ENCODE data around the gene RAB11FIP4.
"Not testable (repeated sequence)": the region's sequence is repeated elsewhere in the genome, so short reads cannot be mapped to it uniquely, and the experiment has no call there.

Gene RAB11FIP4, protein sequence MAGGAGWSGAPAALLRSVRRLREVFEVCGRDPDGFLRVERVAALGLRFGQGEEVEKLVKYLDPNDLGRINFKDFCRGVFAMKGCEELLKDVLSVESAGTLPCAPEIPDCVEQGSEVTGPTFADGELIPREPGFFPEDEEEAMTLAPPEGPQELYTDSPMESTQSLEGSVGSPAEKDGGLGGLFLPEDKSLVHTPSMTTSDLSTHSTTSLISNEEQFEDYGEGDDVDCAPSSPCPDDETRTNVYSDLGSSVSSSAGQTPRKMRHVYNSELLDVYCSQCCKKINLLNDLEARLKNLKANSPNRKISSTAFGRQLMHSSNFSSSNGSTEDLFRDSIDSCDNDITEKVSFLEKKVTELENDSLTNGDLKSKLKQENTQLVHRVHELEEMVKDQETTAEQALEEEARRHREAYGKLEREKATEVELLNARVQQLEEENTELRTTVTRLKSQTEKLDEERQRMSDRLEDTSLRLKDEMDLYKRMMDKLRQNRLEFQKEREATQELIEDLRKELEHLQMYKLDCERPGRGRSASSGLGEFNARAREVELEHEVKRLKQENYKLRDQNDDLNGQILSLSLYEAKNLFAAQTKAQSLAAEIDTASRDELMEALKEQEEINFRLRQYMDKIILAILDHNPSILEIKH

DNA sequence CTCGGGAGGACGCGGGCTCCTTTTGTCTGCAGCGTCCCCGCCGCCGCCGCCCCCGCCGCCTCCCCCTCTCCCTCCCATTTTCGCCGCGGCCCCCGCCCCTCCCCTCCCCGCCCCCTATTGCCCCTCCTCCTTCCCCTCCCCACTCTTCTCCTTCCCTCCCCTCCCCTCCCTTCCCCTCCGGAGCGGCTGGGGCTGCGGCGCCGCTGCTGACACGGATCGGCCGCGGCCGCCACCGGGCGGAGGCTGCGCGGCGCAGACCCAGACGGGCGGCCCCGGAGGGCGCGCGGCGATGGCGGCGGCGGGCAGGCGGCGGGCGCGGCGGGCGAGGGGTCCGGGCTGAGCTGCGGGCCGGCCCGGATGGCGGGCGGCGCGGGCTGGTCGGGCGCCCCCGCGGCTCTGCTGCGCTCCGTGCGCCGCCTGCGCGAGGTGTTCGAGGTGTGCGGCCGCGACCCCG, at the start of gene RAB11FIP4:
Gene RAB11FIP4, plus strand, starts transcription at position 180 of the 454 bp plus-strand sequence. Its CDS starts 178 bp downstream, at position 358.
- DNase-seq, result peak; percentile 43

DNA sequence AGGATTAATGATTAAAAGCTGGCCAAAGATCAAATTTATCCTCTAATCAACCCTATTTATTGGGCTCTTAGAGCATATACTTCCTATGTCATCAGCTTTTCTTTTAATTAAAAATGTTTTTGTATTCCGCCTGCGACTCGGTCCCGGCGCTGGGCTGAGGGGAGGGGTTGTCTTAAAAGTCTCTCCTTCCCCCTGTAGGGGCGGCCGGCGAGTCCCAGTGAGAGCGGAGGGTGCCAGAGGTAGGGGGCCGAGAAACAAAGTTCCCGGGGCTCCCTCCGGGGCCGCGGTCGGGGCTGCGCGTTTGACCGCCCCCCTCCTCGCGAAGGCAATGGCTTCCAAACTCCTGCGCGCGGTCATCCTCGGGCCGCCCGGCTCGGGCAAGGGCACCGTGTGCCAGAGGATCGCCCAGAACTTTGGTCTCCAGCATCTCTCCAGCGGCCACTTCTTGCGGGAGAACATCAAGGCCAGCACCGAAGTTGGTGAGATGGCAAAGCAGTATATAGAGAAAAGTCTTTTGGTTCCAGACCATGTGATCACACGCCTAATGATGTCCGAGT, 46.2 kb upstream of the RAB11FIP4 start:
- DNase-seq, result not testable (repeated sequence)

DNA sequence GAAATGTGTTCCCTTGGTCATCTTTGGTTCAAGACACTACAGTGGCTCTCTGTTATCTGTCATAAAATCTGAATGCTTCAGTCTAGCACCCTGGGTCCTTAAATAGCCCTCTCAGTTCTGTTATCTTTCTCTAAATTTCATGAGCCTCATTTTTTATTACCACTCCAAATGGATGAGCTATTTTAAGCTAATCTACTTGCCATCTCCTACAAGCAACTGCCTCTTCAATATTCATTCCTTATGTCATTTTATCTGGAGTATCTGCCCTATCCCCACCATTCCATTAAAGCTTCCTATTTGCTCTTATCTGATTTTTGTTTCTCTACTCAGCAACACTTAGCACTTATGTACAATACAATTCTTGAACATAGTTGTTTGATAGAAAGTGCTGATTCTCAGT, 42.0 kb upstream of the RAB11FIP4 start:
- no peak for DNase-seq

DNA sequence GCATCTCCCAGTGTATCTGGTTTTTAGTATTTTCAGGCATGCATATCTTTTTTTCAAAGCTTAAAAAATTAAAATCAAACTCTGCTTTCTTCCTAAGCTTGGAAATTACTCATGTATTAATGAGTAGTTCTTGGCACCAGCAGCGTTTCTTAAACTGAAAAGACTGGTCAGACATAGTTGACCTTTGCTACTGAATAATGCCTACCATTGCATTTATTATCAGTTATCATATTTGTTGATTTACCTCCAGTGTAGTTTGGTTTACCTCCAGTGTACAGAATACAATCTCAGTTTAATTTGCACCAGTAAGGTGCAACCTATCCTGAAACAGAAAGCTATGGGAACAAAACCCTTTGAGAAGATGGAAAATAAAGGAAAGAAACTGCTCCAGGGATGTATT, 35.5 kb upstream of the RAB11FIP4 start:
- DNase-seq, result no peak

DNA sequence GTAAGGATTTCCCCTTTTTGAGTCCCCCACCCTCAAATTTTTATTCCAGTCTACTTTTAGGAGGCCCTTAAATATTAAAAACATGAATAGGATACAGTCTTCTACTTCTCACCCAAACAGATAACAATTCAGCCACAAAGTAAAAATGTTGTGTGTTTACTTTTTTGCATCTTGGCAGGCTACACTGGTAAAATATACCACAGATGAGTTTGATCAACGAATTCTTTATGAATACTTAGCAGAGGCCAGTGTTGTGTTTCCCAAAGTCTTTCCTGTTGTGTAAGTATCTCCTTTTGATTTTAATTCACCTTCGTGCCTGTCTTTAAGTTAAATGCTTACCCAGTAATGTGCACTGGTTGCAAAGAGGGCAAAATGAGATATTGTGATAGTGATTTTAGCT, 34.4 kb upstream of the RAB11FIP4 start:
- no peak for DNase-seq

DNA sequence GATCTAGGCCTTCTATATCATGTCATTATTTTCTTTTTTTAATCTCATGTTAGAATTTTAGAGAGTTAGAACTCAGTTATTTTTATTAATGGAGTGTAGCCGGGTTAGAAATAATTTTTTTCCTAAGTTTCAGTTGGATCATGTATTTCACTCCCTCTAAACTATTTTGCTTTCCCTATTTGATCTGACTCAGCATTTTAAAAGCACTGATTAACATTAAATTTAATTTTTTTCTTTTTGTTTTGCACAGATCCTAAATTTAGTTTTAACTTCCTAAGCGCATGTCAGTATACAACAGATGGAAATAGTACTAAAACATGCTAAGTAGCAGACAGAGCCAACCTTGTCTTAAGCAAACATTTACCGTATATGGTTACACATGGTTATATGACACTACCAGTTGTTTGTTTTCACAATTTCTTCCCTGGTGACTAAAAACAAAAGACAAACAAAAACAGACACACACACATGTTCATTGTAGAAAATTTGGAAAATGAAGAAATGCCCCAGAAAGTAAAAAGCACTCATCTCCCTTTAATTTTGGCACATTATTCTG, 33.6 kb upstream of the RAB11FIP4 start:
- no peak for DNase-seq

DNA sequence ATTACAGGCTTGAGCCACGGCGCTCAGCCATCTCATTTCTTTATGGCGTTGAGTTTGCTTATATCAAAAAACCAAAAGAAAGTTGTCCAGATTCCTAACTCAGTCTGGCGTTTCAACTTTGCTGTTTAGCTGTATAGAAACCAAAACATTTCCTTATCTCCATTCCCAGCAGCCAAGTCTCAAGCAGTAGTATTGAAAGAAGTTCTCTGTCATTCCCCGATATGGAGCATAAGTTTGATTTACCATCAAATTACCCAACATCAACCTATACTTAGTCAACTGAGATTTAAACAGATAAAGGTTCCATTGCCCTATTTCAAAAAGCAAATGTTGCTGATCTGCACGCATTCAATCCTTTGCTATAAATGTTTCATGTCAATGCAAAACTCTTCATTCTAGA, 27.5 kb upstream of the RAB11FIP4 start:
- DNase-seq, result no peak

DNA sequence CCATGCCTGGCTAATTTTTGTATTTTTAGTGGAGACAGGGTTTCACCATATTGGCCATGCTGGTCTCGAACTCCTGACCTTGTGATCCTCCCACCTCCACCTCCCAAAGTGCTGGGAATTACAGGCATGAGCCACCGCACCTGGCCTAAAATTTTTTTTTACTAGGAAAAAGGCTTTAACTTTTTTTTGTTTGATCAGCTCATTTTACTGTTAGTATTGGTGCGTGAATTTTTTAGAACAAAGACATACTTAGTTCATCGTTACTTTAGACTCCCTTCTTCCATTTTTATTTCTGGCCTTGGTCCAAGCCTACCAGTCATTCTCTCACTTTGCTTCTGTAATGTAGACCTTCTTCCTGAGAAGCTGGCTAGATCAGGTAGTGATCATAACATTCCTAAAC, 25.4 kb upstream of the RAB11FIP4 start:
- DNase-seq, result no peak

DNA sequence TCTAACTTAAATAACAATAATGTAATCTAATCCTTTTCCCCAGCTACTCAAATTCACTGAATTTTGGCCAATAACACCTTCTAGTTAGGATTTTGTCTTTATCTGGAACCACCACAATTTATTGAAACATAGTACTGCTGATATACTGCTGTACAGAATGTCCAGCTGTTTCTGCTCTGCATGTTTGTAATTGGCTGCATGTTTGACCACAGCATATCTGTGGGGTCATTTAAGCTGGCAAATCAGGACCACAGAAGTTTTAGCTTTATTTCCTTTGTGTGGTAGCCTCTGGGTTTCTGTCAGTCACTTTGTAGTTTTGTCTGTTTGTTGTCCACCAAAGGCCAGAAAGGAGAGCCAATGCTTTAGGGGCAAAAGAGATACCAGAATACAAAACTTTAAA, 22.2 kb upstream of the RAB11FIP4 start:
- no peak for DNase-seq

DNA sequence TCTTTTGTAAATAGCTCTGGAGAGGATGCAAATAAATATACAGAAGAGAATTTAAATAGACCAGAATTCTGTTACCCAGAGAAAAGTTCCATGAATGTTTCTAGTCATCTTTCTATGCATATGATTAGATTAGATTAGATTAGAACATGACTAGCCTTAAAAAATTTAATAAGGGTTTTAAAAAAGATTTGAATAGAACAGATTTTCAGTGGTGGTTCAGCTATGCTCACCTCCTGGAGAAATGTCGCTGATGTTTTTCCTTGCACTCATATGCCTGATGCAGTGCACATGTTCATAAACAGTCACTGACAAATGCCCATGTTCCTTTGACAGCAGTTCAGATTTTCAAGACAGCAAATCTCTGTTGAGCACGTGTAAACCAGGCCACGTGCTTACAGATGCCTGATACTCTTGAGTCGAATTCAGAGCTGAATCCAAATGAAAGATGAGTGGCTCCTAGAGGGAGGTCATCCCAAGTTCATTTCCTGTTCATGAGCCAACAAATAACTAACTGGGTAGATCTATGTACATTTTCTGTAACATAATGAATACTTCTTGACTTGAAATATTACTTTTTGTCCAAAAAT, 19.9 kb upstream of the RAB11FIP4 start:
- peak; percentile 69 for DNase-seq

DNA sequence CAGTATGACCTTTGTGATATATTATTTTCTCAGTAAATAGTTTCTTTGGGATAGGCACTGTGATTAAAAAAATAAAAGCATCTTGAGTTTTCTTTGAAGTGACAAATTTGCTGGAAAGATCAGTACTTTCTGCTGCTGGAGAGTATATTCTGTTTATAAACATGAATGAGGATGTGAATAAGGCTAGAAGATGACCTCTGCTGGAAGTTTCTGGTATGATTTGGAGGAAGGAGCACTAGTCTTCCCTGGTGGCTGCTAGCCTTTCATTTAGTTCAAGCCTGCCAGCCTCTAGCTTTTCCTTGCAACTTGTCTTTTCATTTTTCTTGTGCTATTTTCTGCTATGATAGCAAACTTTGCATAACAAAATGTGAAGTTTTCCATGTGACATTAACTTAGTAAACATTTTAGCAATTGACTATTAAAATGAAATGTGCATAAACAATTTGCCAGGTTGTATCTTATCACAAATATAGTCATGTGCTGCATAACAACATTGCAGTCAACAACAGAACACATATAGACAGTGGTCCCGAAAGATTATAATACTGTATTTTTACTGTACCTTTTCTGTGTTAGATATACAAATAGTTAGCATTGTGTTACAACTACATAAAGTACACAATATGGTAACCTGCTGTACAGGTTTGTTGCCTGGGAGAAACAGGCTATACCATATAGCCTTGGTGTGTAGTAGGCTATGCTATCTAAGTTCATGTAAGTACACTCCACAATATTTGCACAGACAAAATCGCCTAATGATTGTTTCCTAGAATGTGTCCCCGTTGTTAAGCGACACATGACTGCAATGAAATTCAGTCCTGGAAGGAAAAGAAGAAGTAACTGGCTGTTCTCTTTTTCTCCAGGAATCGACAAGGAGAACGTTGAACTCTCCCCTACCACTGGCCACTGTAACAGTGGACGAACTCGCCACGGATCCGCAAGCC, 18.1 kb upstream of the RAB11FIP4 start:
- peak; percentile 60 for DNase-seq

DNA sequence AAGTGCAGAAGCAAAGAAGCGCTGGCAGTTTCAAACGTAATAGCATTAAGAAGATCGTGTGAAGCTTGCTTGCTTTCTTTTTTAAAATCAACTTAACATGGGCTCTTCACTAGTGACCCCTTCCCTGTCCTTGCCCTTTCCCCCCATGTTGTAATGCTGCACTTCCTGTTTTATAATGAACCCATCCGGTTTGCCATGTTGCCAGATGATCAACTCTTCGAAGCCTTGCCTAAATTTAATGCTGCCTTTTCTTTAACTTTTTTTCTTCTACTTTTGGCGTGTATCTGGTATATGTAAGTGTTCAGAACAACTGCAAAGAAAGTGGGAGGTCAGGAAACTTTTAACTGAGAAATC, 17.4 kb upstream of the RAB11FIP4 start:
- no peak for DNase-seq

DNA sequence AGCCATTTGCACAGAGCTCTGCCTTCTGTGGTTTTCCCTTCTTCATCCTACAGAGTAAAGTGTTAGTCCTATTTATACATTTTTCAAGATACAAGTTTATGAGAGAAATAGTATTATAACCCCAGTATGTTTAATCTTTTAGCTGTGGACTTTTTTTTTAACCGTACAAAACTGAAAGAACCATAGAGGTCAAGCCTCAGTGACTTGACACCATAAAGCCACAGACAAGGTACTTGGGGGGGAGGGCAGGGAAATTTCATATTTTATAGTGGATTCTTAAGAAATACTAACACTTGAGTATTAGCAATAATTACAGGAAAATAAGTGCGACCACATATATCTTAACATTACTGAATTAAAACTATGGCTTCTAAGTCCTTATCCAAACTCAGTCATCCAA, 17.0 kb upstream of the RAB11FIP4 start:
- no peak for DNase-seq

DNA sequence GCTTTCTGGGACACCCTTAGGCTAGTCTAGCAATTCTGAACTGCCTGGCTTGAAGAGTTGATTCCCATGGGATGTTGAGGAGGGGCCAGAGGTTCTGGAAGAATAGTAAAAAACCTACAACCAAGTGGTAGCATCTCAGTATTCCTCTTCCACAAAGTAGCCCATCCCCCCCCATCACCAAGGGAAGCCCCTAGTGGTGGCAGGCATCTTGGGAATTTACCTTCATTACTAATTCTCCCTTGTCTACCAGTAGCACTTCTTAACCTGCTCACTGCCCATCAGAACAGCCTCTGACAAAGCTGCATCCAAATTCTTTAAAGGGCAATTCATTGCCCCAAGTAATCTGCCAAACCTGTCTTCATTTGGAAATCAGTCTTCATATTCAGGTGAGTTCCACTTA, 12.8 kb upstream of the RAB11FIP4 start:
- DNase-seq, result no peak

DNA sequence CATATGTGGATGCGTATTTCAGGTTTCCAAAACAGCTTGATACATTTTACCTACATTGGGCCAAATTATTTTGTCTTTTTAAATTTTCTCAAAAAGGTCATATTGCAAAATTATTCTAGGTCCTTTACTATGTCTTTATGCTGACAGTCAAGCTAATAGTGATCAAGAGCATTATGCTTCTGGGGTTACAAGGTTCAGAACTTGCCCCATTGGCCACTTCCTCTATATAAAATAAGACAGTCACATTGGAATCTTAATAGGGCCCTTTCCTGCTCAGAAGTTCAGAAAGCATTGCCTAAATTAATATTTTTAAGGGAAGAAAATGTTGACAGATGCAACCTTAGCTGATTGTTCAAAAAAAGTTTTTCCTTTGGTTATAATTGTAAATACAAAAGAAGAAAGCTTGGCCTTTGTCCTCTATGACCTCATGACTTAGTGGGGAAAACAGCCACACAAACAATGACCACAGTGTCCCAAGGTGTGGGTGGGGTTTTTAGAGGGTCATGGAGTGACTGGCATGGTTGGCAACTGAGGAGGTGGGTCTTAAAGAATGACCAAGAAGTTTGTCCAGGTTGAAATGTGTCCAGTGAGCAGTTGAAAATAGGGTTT, 11.8 kb upstream of the RAB11FIP4 start:
- DNase-seq, result no peak

DNA sequence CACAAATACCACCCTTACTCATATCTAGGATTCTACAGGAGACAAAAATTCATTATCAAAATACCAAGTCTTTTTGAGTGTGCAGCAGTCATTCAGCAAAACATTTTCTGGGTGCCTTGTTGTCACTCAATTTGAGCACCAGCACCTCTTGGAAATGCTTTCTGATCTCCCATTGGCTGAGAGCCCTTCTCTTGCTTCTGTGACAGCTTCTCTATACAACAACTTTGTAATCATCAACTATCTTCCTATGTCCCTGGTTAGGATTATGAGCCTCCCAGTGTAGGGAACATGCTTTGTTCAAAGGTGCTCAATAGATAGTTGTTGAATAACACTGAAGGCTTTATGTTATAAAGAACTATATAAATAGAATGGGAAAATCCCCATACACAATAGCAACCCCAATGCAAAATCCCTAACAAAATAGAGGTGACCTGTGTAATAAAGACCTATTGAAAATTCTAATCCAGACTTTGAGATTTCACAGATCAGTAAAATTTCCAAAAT, 10.3 kb upstream of the RAB11FIP4 start:
- DNase-seq, result no peak

DNA sequence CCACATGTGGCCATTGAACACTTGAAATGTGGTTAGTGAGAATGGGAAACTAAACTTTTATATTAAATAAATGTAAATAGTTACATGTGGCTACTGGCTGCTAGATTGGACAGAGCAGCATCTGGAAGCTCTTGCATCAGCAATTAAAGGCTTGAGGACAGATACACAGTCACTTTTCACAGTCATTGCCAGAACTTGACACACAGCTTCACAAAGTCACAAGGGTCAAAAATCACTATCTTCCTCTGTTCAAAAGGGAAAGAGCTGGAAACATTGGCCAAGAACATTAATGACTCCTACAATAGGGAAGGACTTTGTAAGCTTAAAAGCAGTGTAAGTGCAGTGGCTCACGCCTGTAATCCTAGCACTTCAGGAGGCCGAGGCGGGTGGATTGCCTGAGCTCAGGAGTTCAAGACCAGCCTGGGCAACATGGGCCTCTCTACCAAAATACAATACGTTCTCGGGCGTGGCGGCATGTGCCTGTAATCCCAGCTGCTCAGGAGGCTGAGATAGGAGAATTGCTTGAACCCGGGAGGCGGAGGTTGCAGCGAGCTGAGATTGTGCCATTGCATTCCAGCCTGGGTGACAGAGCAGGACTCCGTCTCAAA, 8.7 kb upstream of the RAB11FIP4 start:
- not testable (repeated sequence) for DNase-seq

DNA sequence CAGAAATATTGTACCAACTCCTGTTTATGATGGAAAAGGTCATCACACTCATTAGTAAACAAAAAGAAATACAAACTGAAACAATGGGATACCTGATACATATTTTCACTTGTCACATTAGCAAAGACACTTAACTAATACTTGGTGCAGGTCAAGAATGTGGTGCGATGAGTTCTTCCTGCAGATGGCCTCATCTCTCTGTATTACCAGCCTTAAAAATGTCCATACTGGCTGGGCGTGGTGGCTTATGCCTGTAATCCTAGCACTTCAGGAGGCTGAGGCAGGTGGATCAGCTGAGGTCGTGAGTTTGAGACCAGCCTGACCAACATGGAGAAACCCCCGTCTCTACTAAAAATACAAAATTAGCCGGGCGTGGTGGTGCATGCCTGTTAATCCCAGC, 8.0 kb upstream of the RAB11FIP4 start:
- not testable (repeated sequence) for DNase-seq

DNA sequence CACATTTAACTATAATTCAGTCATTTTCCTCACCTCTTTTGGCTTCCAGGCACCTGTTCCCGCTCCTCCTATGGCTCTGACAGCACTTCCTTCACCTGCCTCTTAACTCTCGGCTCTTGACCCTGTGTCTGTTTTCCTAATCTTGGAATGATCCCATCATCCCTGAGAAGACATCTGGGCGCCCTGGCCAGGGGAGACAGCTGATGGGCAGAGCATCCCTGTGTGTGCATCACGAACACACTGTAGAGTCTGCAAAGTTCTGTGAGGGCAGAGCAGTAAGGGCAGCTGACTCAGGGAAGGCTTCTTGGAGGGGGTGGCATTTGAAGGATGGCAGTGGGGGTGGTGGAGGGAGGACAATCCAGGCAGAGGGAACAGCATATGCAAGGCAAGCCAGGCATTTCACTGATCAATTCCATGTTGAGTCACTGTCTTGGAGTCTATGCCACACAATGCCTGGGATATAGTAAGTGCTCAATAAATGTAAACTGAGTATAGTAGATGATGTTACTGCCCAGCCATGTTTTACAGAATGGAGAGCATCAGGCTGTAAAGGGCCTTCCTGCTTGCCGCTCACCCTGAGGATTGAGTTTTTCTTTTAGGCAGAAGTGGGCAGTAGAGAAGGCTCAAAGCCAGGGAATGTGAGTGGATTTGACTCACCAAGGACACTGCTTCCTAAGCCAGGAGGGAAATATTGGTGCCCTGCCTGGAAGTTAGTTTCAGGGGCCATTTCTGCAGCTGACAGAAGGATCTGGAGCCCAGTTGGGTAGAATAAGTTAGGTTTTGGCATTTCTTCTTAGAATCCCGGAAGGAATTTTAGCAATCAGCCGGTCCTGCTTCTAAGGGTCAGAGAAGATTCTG, 5.8 kb upstream of the RAB11FIP4 start:
- no peak for DNase-seq

DNA sequence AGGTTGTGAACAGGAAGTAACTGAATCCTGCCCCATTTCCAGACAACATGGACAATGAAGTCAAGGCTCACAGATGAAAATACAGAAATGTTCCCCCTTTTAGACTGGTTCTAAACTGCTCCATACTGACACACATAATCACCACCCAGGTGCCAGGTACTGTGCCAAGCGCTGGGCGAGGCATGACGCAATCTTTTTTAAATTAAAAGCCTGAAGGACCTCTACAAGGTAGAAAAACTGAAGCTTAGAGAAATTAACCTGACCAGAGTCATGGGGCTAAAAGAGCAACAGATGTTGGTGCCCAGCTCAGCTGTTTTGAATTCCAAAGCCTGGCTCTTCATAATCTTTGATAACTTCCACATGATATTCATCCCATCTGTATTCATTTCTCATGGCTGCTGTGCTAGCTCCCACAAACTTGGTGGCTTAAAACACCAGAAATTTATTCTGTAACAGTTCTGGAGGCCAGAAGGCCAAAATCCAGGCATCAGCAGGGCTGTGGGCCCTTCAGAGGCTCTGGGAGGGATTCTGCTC, 4.9 kb upstream of the RAB11FIP4 start:
- no peak for DNase-seq
